Common myeloid progenitor, CD34-positive (primary cell): ENCODE results near the gene FAM83G.
"Not testable (repeated sequence)": the region's sequence is repeated elsewhere in the genome, so short reads cannot be mapped to it uniquely, and the experiment has no call there.

Experiments
- CTCF ChIA-PET: fragments of 350-600 bp; sonication (Branson Sonifier 250); formaldehyde crosslinking; loops from one replicate; lab custom pipeline; 2021; ENCODE audit warnings: antibody characterized with exemption; lab: Charles Lee
- POLR2A ChIA-PET: fragments of 350-600 bp; sonication (Branson Sonifier 250); formaldehyde crosslinking; loops from one replicate; lab custom pipeline; 2021; ENCODE audit warnings: antibody characterized with exemption; lab: Charles Lee
- DNase-seq, 3 donors: peaks; one replicate each; pipeline versions ENCODE4 v3.0.0 to v3.0.0-alpha.2; 2013
- H3K27ac ChIP-seq, 2 experiments: 1 replicate in 1 of 2; 2 replicates in 1 of 2; pipeline ENCODE4 v1.7.0; 2013; ENCODE audit warnings: inconsistent platforms in 2 of 2, low read length in 2 of 2, mild to moderate bottlenecking in 2 of 2, low read depth in 1 of 2, moderate library complexity in 1 of 2; ENCODE audit not compliant: severe bottlenecking in 2 of 2, insufficient read depth in 1 of 2, poor library complexity in 1 of 2
- H3K27me3 ChIP-seq, 5 experiments: replicated peaks in 2 of 5; 1 replicate in 3 of 5; 2 replicates in 2 of 5; pipeline versions ENCODE4 v1.6.1 to v1.7.0; 2013; ENCODE audit warnings: low read length in 4 of 5, mild to moderate bottlenecking in 2 of 5, moderate library complexity in 2 of 5, inconsistent platforms in 1 of 5; ENCODE audit not compliant: insufficient read depth in 5 of 5, control insufficient read depth in 4 of 5
- H3K36me3 ChIP-seq, 4 experiments: 1 replicate in 2 of 4; 2 replicates in 2 of 4; pipeline versions ENCODE4 v1.6.1 to v1.7.0; 2013; ENCODE audit warnings: low read length in 3 of 4, control low read depth in 1 of 4, mild to moderate bottlenecking in 1 of 4; ENCODE audit not compliant: control insufficient read depth in 4 of 4, insufficient read depth in 4 of 4
- H3K4me1 ChIP-seq, 4 experiments: 1 replicate in 3 of 4; 2 replicates in 1 of 4; pipeline versions ENCODE4 v1.6.1 to v1.7.1; 2013; ENCODE audit warnings: low read length in 3 of 4, mild to moderate bottlenecking in 3 of 4, control low read depth in 1 of 4, inconsistent platforms in 1 of 4, moderate library complexity in 1 of 4; ENCODE audit not compliant: control insufficient read depth in 4 of 4, insufficient read depth in 4 of 4; ENCODE audit errors: control extremely low read depth in 1 of 4
- H3K4me3 ChIP-seq, 7 experiments: 1 replicate in 4 of 7; 2 replicates in 3 of 7; pipeline versions ENCODE4 v1.5.1 to v1.7.0; 2013; ENCODE audit warnings: mild to moderate bottlenecking in 7 of 7, low read length in 6 of 7, moderate library complexity in 6 of 7, inconsistent platforms in 2 of 7, low read depth in 2 of 7, control low read depth in 1 of 7; ENCODE audit not compliant: insufficient read depth in 4 of 7, control insufficient read depth in 1 of 7; ENCODE audit errors: extremely low read depth in 1 of 7
- H3K9me3 ChIP-seq, 5 experiments: 1 replicate in 4 of 5; 2 replicates in 1 of 5; pipeline versions ENCODE4 v1.6.1 to v1.7.1; 2013; ENCODE audit warnings: low read length in 4 of 5, mild to moderate bottlenecking in 2 of 5, inconsistent platforms in 1 of 5, low read depth in 1 of 5, moderate library complexity in 1 of 5; ENCODE audit not compliant: control insufficient read depth in 4 of 5, insufficient read depth in 2 of 5; ENCODE audit errors: control extremely low read depth in 1 of 5
- WGBS: methylation state at CpG from one replicate; pipeline ENCODE4 v1.1.5; 2013; ENCODE audit not compliant: insufficient coverage; 5-methylcytosine and 5-hydroxymethylcytosine counted together

FAM83G gene

GRCh38 chr17:19023209-19023999 lies 18.8 kb upstream of the FAM83G start:
- Histone ChIP-seq H3K4me3 (no peak overlapping the region), H3K27me3 (no peaks in the 10 kb centered on the region), H3K9me3 (no peaks in the 10 kb centered on the region), H3K36me3 (peaks cover 0 to 29% (median 7%) of the 10 kb centered on the region in 4 experiments), H3K4me1 (no peaks in the 10 kb centered on the region), H3K27ac (no peak overlapping the region)
- POLR2A ChIA-PET: no interaction called here
- CTCF ChIA-PET: interaction anchor here (0.9 to 2.5 kb wide), 5 partner anchors 12 to 64 kb away, joined by 3 to 11 read pairs (median 4); no protein-coding TSS in a partner anchor
- WGBS: 89% methylated on average over 2 of the region's 9 CpGs
- no peak for DNase-seq

GRCh38 chr17:19022747-19023146 lies 18.2 kb upstream of the FAM83G start:
- Histone ChIP-seq H3K36me3 (peaks cover 0 to 29% (median 7%) of the 10 kb centered on the region in 4 experiments), H3K9me3 (no peaks in the 10 kb centered on the region), H3K27ac (no peak overlapping the region), H3K27me3 (no peaks in the 10 kb centered on the region), H3K4me3 (no peak overlapping the region), H3K4me1 (no peaks in the 10 kb centered on the region)
- ChIA-PET POLR2A (no interaction called here), CTCF (interaction anchor here (0.9 to 2.5 kb wide), 4 partner anchors 11 to 64 kb away, joined by 3 to 11 read pairs (median 5); no protein-coding TSS in a partner anchor)
- WGBS: 100% methylated on average over 1 of the region's 6 CpGs
- no peak for DNase-seq

- Histone ChIP-seq H3K4me1 (no peaks in the 10 kb centered on the region), H3K9me3 (no peaks in the 10 kb centered on the region), H3K27ac (no peak overlapping the region), H3K4me3 (no peak overlapping the region), H3K36me3 (peaks cover 0 to 29% (median 7%) of the 10 kb centered on the region in 4 experiments), H3K27me3 (no peaks in the 10 kb centered on the region)
- ChIA-PET POLR2A (no interaction called here), CTCF (interaction anchor here (0.9 to 2.5 kb wide), 3 partner anchors 11 to 61 kb away, joined by 3 to 11 read pairs (median 7); no protein-coding TSS in a partner anchor)
- no peak for DNase-seq
- 100% methylated on average over 5 of the region's 5 CpGs for WGBS
Observed at GRCh38 chr17:19022128-19022527, 17.6 kb upstream of the FAM83G start.

GRCh38 chr17:19021622-19022083 lies 17.1 kb upstream of the FAM83G start:
- H3K4me3 ChIP-seq: no peak overlapping the region
- ChIA-PET CTCF (interaction anchor here (1.4 to 2.5 kb wide), 2 partner anchors 10 to 61 kb away, joined by 7 to 11 read pairs; no protein-coding TSS in a partner anchor), POLR2A (no interaction called here)
- H3K36me3 ChIP-seq: peaks cover 0 to 29% (median 7%) of the 10 kb centered on the region in 4 experiments
- H3K27ac ChIP-seq: no peak overlapping the region
- no peaks in the 10 kb centered on the region for H3K27me3 ChIP-seq
- no peaks in the 10 kb centered on the region for H3K9me3 ChIP-seq
- no peaks in the 10 kb centered on the region for H3K4me1 ChIP-seq
- 95% methylated on average over 23 of the region's 24 CpGs for WGBS
- no peak for DNase-seq

GRCh38 chr17:19021011-19021621 lies 16.6 kb upstream of the FAM83G start:
- H3K4me1 ChIP-seq, H3K27ac ChIP-seq, H3K27me3 ChIP-seq, DNase-seq, H3K4me3 ChIP-seq, H3K9me3 ChIP-seq: not testable (repeated sequence)
- CTCF ChIA-PET: interaction anchor here (2.5 kb wide), 1 partner anchor 60 kb away, joined by 11 read pairs; no protein-coding TSS in a partner anchor
- 96% methylated on average over 5 of the region's 7 CpGs for WGBS
- POLR2A ChIA-PET: interaction anchor here (0.6 kb wide), 1 partner anchor 20 kb away, joined by 3 read pairs; no protein-coding TSS in a partner anchor
- H3K36me3 ChIP-seq: peaks cover 0 to 29% (median 7%) of the 10 kb centered on the region in 4 experiments

GRCh38 chr17:19020016-19020415 lies 15.5 kb upstream of the FAM83G start:
- Histone ChIP-seq H3K4me1 (no peaks in the 10 kb centered on the region), H3K36me3 (peaks cover 0 to 29% (median 7%) of the 10 kb centered on the region in 4 experiments), H3K27ac (no peak overlapping the region), H3K9me3 (no peaks in the 10 kb centered on the region), H3K27me3 (no peaks in the 10 kb centered on the region), H3K4me3 (no peak overlapping the region)
- ChIA-PET CTCF (no interaction called here), POLR2A (no interaction called here)
- no peak for DNase-seq
- 100% methylated on average over 2 of the region's 3 CpGs for WGBS
